Sigmoid colon (tissue), 4 donors: Measurements from ENCODE around the gene FABP6.

Experiments
- CTCF ChIP-seq, 4 experiments: fragments of 450-650 bp in 3 of 4; fragments of 200-600 bp in 1 of 4; IDR thresholded peaks; one replicate each; pipeline ENCODE4 v1.5.1; 2016 to 2019; ENCODE audit warnings: antibody characterized with exemption in 4 of 4, mild to moderate bottlenecking in 3 of 4, moderate library complexity in 2 of 4
- POLR2AphosphoS5 ChIP-seq, 4 donors: sonication (generic); formaldehyde crosslinking; IDR thresholded peaks; one replicate each; pipeline ENCODE4 v1.6.1; 2017; ENCODE audit warnings: antibody characterized with exemption in 4 of 4

- TF ChIP-seq CTCF (IDR thresholded peaks at IDR 0.05) = no peak
- TF ChIP-seq POLR2AphosphoS5 (IDR thresholded peaks at IDR 0.05) = no peak
These were observed 8.3 kb downstream of the FABP6 start for GRCh38 chr5:160237571-160238093.
